Measurements from ENCODE around the gene PIGH. TPM values are rescaled to one million over a fixed set of nuclear protein-coding genes. Genes with fewer than 3 reads are reported as not detected.
A peak's percentile ranks its signal among the peaks of the same experiment; 100 is the strongest.

PIGH gene
- total RNA-seq, 2 donors from 2014 or later, result 30.1 to 37.4 TPM

GRCh38 chr14:67576216-67576955, 23.7 kb downstream of the PIGH start:
- H3K27me3 Mint-ChIP-seq, result peaks cover under 1 to 3% of the 10 kb centered on the region in 2 donors
- no peaks in the 10 kb centered on the region for H3K9me3 Mint-ChIP-seq
- no peak overlapping the region for H3K27ac Mint-ChIP-seq
- ATAC-seq (no peak), DNase-seq (ENCODE audit: low spot score) (peak; percentile 28)
- H3K4me1 Mint-ChIP-seq (ENCODE audit: low read depth in 2 of 2), result peaks cover 0 to under 1% of the 10 kb centered on the region in 2 donors
- H3K36me3 Mint-ChIP-seq, result no peaks in the 10 kb centered on the region
- H3K4me3 Mint-ChIP-seq, result no peak overlapping the region

DNA sequence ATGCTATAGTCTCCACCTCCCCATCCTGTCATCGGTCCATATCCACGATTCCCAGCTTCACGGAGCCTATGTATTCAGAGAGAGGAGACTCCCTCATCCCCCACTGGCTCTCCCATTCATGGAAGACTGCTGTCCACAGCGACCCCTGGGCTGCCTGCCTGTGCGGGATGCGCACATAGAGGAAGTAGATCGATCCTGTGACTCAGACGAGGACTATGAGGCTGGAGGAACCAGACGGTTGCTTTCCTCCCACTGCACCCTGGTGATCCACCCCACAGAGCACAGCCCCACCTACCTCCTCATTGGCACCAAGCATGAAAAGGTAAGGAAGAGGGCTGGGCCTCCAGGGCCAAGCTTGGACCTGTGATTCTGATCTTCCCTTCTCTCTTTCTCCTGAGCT, 24.4 kb downstream of the PIGH start:
- ATAC-seq (no peak), DNase-seq (ENCODE audit: low spot score) (no peak)
- Mint-ChIP-seq H3K4me3 (no peak overlapping the region), H3K4me1 (ENCODE audit: low read depth in 2 of 2) (peaks cover 0 to 5% of the 10 kb centered on the region in 2 donors), H3K9me3 (no peaks in the 10 kb centered on the region), H3K36me3 (no peaks in the 10 kb centered on the region), H3K27me3 (peaks cover 4 to 8% of the 10 kb centered on the region in 2 donors), H3K27ac (no peak overlapping the region)

DNA sequence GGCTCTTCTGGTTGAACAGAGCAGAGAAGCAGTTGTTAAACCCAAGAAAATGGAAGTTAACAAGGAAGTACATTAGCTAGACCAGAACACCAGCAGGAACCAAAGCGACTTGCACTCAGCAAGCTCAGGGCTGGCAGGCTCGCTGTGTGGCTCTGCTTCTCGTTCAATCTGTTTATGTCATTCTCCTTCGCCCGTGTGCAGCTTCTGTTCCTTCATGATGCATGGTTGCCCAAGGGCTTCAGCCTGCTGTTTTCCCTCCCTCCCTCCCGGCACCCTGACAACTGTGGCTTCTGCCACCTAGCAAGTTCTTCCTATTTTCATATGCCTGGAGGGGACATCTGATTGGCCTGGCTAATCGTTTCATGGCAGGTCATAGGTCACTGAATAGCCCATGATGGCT, 25.3 kb downstream of the PIGH start:
- ATAC-seq (no peak), DNase-seq (ENCODE audit: low spot score) (no peak)
- no peak overlapping the region for H3K27ac Mint-ChIP-seq
- no peaks in the 10 kb centered on the region for H3K36me3 Mint-ChIP-seq
- H3K27me3 Mint-ChIP-seq, result peaks cover 7 to 8% of the 10 kb centered on the region in 2 donors
- H3K4me1 Mint-ChIP-seq (ENCODE audit: low read depth in 2 of 2), result peaks cover 0 to 8% of the 10 kb centered on the region in 2 donors
- no peaks in the 10 kb centered on the region for H3K9me3 Mint-ChIP-seq
- H3K4me3 Mint-ChIP-seq, result no peak overlapping the region

GRCh38 chr14:67574156-67574555, 25.9 kb downstream of the PIGH start:
- Mint-ChIP-seq H3K36me3 (no peaks in the 10 kb centered on the region), H3K9me3 (no peaks in the 10 kb centered on the region), H3K4me1 (ENCODE audit: low read depth in 2 of 2) (peaks cover 0 to 8% of the 10 kb centered on the region in 2 donors), H3K4me3 (no peak overlapping the region), H3K27ac (no peak overlapping the region), H3K27me3 (peaks cover 7 to 8% of the 10 kb centered on the region in 2 donors)
- DNase-seq (ENCODE audit: low spot score) (peak; percentile 41), ATAC-seq (no peak)

- H3K9me3 Mint-ChIP-seq, result no peaks in the 10 kb centered on the region
- ATAC-seq, result no peak
- peaks cover 0 to 8% of the 10 kb centered on the region in 2 donors for H3K4me1 Mint-ChIP-seq (ENCODE audit: low read depth in 2 of 2)
- H3K36me3 Mint-ChIP-seq, result no peaks in the 10 kb centered on the region
- peak; percentile 49 for DNase-seq (ENCODE audit: low spot score)
- peaks cover 7 to 8% of the 10 kb centered on the region in 2 donors for H3K27me3 Mint-ChIP-seq
- no peak overlapping the region for H3K4me3 Mint-ChIP-seq
- no peak overlapping the region for H3K27ac Mint-ChIP-seq
Measured at GRCh38 chr14:67573228-67574010, 26.6 kb downstream of the PIGH start.

DNA sequence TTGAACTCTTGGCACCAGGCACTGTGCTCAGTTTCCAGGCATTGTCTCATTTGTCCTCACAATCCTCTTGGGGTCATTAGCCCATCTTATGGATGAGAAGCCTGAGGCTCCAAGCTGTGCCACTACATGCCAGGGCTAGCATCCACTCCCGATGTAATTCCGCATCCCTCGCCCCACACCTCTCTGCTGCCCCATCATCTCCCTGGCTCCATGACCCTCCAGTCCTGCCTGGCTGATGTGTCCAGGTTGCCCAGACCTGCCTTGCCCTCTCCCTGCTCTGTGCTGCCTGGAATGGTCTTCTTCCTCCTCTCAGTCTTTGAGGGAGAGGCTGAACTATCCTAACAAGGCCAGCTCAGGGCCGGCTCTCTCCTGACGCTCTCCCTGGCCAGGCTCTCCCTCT, 27.5 kb downstream of the PIGH start:
- Mint-ChIP-seq H3K27me3 (peaks cover 8% of the 10 kb centered on the region in 2 donors), H3K9me3 (no peaks in the 10 kb centered on the region), H3K4me3 (no peak overlapping the region), H3K36me3 (no peaks in the 10 kb centered on the region), H3K27ac (no peak overlapping the region), H3K4me1 (ENCODE audit: low read depth in 2 of 2) (peaks cover 0 to 8% of the 10 kb centered on the region in 2 donors)
- ATAC-seq (no peak), DNase-seq (ENCODE audit: low spot score) (peak; percentile 0)

DNA sequence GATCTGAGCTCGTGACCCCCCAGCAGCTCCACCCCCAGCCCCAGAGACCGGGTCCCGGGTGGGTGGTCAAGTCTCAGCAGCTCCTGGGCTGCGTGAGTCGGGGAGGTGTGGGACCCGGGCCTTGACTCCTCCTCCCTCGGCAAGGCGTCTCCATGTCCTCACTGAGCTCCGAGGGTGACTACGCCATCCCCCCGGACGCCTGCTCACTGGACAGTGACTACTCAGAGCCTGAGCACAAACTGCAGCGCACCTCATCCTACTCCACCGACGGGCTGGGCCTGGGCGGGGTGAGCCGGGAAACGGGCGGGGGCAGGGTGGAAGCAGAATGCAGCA, 28.1 kb downstream of the PIGH start:
- Mint-ChIP-seq H3K9me3 (no peaks in the 10 kb centered on the region), H3K27me3 (peaks cover 8 to 11% of the 10 kb centered on the region in 2 donors), H3K36me3 (no peaks in the 10 kb centered on the region), H3K27ac (no peak overlapping the region), H3K4me1 (ENCODE audit: low read depth in 2 of 2) (peaks cover 0 to 10% of the 10 kb centered on the region in 2 donors), H3K4me3 (no peak overlapping the region)
- ATAC-seq (no peak), DNase-seq (ENCODE audit: low spot score) (peak; percentile 55)

DNA sequence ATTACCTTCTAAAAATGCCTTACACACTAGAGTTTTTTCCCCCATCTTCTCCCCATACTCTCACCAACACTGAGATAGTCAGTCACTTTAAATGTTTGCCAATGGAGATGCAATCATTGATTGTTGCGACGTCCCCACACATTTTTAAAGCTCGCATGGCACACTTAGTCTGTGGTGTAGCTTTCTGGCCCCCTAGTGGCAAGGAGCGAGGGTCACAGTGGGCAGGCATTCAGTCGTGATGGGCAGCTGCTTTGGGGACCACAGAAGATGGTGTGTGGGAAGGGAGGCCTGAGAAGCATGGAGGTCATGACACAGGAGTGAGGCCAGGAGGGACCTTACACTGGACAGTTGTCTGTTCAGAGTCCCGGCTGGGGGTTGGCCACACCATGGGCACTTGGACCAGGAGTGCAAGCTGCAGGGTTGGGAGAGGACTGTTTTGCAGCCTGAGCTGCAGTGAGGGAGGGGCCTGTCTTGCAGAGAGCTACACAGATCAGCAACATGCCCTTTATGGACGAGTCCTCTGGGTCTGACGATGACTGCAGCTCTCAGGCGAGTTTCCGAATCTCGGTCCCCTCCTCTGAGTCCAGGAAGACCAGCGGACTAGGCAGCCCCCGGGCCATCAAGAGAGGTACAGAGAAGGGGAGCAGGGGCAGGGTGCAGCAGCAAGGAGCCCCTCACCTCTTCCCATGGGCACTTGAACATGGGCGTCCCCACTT, 28.6 kb downstream of the PIGH start:
- H3K9me3 Mint-ChIP-seq, result no peaks in the 10 kb centered on the region
- H3K27ac Mint-ChIP-seq, result no peak overlapping the region
- ATAC-seq (peak; percentile 74), DNase-seq (ENCODE audit: low spot score) (peak; percentile 66)
- H3K4me3 Mint-ChIP-seq, result no peak overlapping the region
- H3K4me1 Mint-ChIP-seq (ENCODE audit: low read depth in 2 of 2), result peaks cover 0 to 10% of the 10 kb centered on the region in 2 donors
- peaks cover 8 to 11% of the 10 kb centered on the region in 2 donors for H3K27me3 Mint-ChIP-seq
- no peaks in the 10 kb centered on the region for H3K36me3 Mint-ChIP-seq

GRCh38 chr14:67570453-67570852, 29.6 kb downstream of the PIGH start:
- H3K36me3 Mint-ChIP-seq, result no peaks in the 10 kb centered on the region
- H3K27ac Mint-ChIP-seq, result no peak overlapping the region
- DNase-seq (ENCODE audit: low spot score) (no peak), ATAC-seq (no peak)
- peaks cover 0 to 10% of the 10 kb centered on the region in 2 donors for H3K4me1 Mint-ChIP-seq (ENCODE audit: low read depth in 2 of 2)
- peaks cover 8 to 11% of the 10 kb centered on the region in 2 donors for H3K27me3 Mint-ChIP-seq
- no peak overlapping the region for H3K4me3 Mint-ChIP-seq
- no peaks in the 10 kb centered on the region for H3K9me3 Mint-ChIP-seq

GRCh38 chr14:67569651-67570290, 30.3 kb downstream of the PIGH start:
- Mint-ChIP-seq H3K9me3 (no peaks in the 10 kb centered on the region), H3K4me1 (ENCODE audit: low read depth in 2 of 2) (peaks cover 0 to 10% of the 10 kb centered on the region in 2 donors), H3K36me3 (no peaks in the 10 kb centered on the region), H3K4me3 (no peak overlapping the region), H3K27ac (no peak overlapping the region), H3K27me3 (peaks cover 8 to 11% of the 10 kb centered on the region in 2 donors)
- ATAC-seq (no peak), DNase-seq (ENCODE audit: low spot score) (no peak)

- no peak for DNase-seq (ENCODE audit: low spot score)
- no peaks in the 10 kb centered on the region for H3K9me3 Mint-ChIP-seq
- peaks cover 0 to 10% of the 10 kb centered on the region in 2 donors for H3K4me1 Mint-ChIP-seq (ENCODE audit: low read depth in 2 of 2)
- no peak overlapping the region for H3K4me3 Mint-ChIP-seq
- H3K36me3 Mint-ChIP-seq, result no peaks in the 10 kb centered on the region
- H3K27me3 Mint-ChIP-seq, result peaks cover 8 to 11% of the 10 kb centered on the region in 2 donors
- ATAC-seq, result no peak
- no peak overlapping the region for H3K27ac Mint-ChIP-seq
Measured at GRCh38 chr14:67569011-67569650, 30.9 kb downstream of the PIGH start.

- peaks cover 0 to 10% of the 10 kb centered on the region in 2 donors for H3K4me1 Mint-ChIP-seq (ENCODE audit: low read depth in 2 of 2)
- no peak for ATAC-seq
- no peaks in the 10 kb centered on the region for H3K36me3 Mint-ChIP-seq
- no peaks in the 10 kb centered on the region for H3K9me3 Mint-ChIP-seq
- H3K27ac Mint-ChIP-seq, result no peak overlapping the region
- H3K27me3 Mint-ChIP-seq, result peaks cover 8 to 11% of the 10 kb centered on the region in 2 donors
- DNase-seq (ENCODE audit: low spot score), result no peak
- no peak overlapping the region for H3K4me3 Mint-ChIP-seq
Measured at GRCh38 chr14:67567654-67568053, 32.4 kb downstream of the PIGH start.

DNA sequence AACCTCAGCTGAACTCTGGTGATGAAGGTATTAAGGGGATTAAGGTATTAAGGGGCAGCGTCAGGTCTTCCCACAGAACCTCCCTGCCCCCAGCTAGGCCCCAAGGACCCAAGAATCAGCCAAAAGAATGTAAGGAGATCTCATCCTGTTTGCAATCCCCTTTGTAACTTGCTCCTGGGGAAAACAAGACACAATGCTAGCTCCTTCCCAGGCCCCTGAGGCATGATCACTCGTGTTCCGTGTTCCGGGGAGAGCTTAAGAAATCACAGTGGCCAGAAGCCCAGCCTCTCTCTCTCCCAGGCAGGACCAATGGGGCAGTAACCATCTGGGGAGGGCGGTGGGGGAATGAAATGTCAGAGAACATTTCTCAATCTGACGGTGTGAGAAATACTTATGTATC, 33.2 kb downstream of the PIGH start:
- ATAC-seq, result no peak
- Mint-ChIP-seq H3K27ac (no peak overlapping the region), H3K36me3 (no peaks in the 10 kb centered on the region), H3K4me1 (ENCODE audit: low read depth in 2 of 2) (peaks cover 0 to 10% of the 10 kb centered on the region in 2 donors), H3K4me3 (no peak overlapping the region), H3K9me3 (no peaks in the 10 kb centered on the region), H3K27me3 (peaks cover 8 to 11% of the 10 kb centered on the region in 2 donors)
- DNase-seq (ENCODE audit: low spot score), result no peak

All from natural killer cell treated with Interleukin-12 subunit alpha and Interleukin-12 subunit beta and Interleukin-15 and Interleukin-18, amount 100 ng/mL, for 72 hours (primary cell).